Central memory CD4-positive, alpha-beta T cell (primary cell): ENCODE data around the gene PRKD1.
"Not testable (repeated sequence)": the region's sequence is repeated elsewhere in the genome, so short reads cannot be mapped to it uniquely, and the experiment has no call there.

Experiments used
- DNase-seq: peaks from one replicate; pipeline ENCODE4 v3.0.0; 2022

The PRKD1 gene

GRCh38 chr14:29734732-29735131, 192.9 kb downstream of the PRKD1 start:
- no peak for DNase-seq

- not testable (repeated sequence) for DNase-seq
Measured at GRCh38 chr14:29726560-29727331, 200.9 kb downstream of the PRKD1 start.

- no peak for DNase-seq
Measured at GRCh38 chr14:29724991-29725390, 202.7 kb downstream of the PRKD1 start.

DNA sequence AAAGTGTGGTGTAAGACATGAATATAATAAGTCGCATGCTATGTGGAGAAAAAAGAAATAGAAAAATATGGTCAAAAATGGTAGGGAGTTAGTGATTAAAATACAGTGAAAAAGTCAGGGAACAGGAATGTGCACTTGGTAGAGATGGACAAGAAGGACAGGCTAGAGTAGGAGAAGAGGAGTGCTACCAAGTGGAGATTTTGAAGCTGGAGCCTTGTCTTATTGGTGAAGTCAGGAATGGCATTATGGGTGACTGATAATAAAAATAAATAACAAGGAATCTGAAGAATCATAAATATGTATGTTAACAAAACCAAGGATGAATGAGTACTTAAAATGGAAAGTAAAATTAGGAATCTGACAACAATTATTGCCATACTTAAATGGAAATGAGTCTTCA, 204.8 kb downstream of the PRKD1 start:
- no peak for DNase-seq

GRCh38 chr14:29721586-29721985, 206.1 kb downstream of the PRKD1 start:
- DNase-seq, result no peak

- no peak for DNase-seq
Measured at GRCh38 chr14:29717901-29718300, 209.7 kb downstream of the PRKD1 start.

DNA sequence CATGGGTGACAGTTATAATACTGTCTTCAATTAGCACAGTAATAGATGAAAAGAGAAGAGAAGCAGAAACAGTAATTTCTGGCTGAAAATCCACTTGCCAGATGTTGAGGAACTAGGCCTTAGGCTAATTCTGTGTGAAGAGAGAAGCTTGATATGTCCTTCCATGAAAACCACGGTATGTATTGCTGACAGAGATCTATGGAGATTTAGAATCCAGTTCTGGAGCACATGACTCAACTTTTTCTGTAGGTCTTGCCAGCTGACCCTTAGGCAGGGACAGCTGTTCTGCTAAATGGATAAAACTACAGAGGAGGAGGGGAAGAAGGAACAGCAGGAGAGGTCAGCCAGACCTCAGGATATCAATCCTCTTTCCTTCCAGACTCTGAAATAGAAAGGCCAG, 211.5 kb downstream of the PRKD1 start:
- no peak for DNase-seq

DNA sequence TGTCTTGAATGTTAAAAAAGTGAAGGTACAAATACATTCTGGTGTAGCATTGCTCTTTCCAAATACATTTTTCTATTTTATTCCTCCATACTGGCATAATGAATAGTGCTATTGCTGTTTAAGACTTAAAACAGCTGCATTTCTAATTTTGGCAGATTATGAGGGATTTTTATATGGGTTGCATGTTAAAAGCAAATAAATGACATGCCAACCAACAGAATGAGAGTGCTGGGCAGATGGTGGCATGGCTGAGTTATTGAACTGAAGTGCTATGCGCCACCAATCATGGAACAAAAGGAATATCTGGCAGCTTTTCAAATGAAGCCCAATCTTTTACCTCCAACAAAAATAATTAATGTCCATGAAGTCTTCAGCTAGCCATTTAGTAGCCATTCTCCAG, 215.0 kb downstream of the PRKD1 start:
- DNase-seq, result no peak

GRCh38 chr14:29710015-29710414, 217.6 kb downstream of the PRKD1 start:
- no peak for DNase-seq

DNA sequence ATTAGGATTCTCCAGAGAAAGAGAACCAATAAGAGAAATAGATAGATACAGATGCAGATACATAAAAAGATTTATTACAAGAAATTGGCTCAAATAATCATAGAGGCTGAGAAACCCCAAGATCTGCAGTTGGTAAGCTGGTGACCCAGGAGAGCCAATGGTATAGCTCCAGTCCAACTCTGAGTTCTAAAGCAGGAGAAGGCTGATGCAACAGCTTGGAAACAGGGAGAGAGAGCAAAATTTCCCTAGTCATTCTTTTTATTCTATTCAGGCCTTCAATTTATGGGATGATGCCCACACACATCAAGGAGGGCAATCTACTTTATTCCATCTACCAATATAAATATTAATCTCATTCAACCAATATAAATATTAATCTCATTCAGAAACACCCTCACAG, 218.2 kb downstream of the PRKD1 start:
- no peak for DNase-seq

GRCh38 chr14:29706700-29707099, 220.9 kb downstream of the PRKD1 start:
- no peak for DNase-seq

GRCh38 chr14:29705801-29706200, 221.8 kb downstream of the PRKD1 start:
- no peak for DNase-seq

GRCh38 chr14:29689597-29689996, 238.1 kb downstream of the PRKD1 start:
- DNase-seq, result not testable (repeated sequence)

- DNase-seq, result no peak
Measured at GRCh38 chr14:29687866-29688265, 239.8 kb downstream of the PRKD1 start.

GRCh38 chr14:29687071-29687765, 240.4 kb downstream of the PRKD1 start:
- no peak for DNase-seq

- DNase-seq, result no peak
Measured at GRCh38 chr14:29684926-29685325, 242.7 kb downstream of the PRKD1 start.

- DNase-seq, result no peak
Measured at GRCh38 chr14:29682789-29683188, 244.9 kb downstream of the PRKD1 start.

- DNase-seq, result no peak
Measured at GRCh38 chr14:29681316-29681715, 246.3 kb downstream of the PRKD1 start.

GRCh38 chr14:29674566-29675285, 252.9 kb downstream of the PRKD1 start:
- no peak for DNase-seq

GRCh38 chr14:29672831-29673230, 254.8 kb downstream of the PRKD1 start:
- DNase-seq, result no peak

GRCh38 chr14:29671034-29671433, 256.6 kb downstream of the PRKD1 start:
- DNase-seq, result no peak

GRCh38 chr14:29668201-29668600, 259.4 kb downstream of the PRKD1 start:
- DNase-seq, result no peak

DNA sequence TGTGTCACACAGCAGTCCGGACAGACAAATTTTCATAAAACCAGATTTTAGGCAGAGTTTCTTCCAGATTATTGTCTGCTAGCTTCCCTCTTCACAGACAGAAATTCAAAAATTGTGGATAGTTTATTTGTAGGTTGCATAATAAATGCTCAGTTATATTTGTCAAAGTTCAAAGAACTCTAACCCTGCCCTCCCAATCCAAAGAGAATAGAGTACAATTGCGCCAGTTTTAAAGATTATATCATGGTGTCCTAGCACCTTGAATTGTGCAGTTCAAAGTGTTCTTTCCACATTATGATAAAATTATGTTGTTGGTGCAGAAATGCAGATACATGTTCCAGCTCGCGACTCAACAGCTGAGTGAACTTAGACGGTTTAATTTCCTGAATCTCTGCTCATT, 263.1 kb downstream of the PRKD1 start:
- no peak for DNase-seq

DNA sequence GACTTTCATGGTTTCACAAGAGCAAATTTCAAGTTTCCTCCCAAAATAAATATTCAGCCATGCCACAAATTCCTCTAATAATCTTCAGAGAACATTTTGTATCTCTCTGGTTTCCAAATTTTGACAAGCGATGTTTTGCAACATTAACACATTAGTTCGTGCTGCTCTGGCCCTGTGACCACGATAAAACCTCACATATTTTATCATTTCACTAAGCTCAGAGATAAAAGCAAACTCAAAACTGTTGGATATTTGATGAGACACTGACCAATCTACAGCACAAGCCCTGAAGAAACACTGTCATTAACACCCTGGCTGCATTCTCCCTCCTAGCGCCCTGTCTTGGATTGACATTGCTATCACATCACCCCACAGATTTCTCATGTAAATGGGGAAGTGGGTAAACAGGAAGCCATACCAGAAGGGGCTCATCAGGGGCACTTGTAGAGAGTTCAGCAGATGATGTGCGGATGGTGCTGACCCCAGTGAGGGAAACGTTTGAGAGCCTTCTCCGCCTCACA, 264.3 kb downstream of the PRKD1 start:
- no peak for DNase-seq
